Activated naive CD8-positive, alpha-beta T cell (primary cell): ENCODE measurements around the gene NOX1.
"Not testable (repeated sequence)": the region's sequence is repeated elsewhere in the genome, so short reads cannot be mapped to it uniquely, and the experiment has no call there.

ENCODE experiments used
- H3K27ac Mint-ChIP-seq: one replicate; pipeline ENCODE4 v1.8.0; 2021; ENCODE audit warnings: mixed read lengths
- H3K27me3 Mint-ChIP-seq: one replicate; pipeline ENCODE4 v1.8.0; 2021; ENCODE audit warnings: mixed read lengths
- H3K36me3 Mint-ChIP-seq: one replicate; pipeline ENCODE4 v1.8.0; 2021; ENCODE audit warnings: mixed read lengths
- H3K4me1 Mint-ChIP-seq: one replicate; pipeline ENCODE4 v1.8.0; 2021; ENCODE audit warnings: low read depth, mixed read lengths
- H3K4me3 Mint-ChIP-seq: one replicate; pipeline ENCODE4 v1.8.0; 2021; ENCODE audit warnings: mild to moderate bottlenecking, mixed read lengths
- H3K9me3 Mint-ChIP-seq: one replicate; pipeline ENCODE4 v1.8.0; 2021; ENCODE audit warnings: low read depth, mixed read lengths

The NOX1 gene

GRCh38 chrX:100850317-100850716 is 23.8 kb downstream of the NOX1 start:
- no peaks in the 10 kb centered on the region for H3K36me3 Mint-ChIP-seq
- H3K4me3 Mint-ChIP-seq, result no peak overlapping the region
- H3K27ac Mint-ChIP-seq, result no peak overlapping the region
- H3K9me3 Mint-ChIP-seq, result no peaks in the 10 kb centered on the region
- H3K4me1 Mint-ChIP-seq, result no peaks in the 10 kb centered on the region
- H3K27me3 Mint-ChIP-seq, result no peaks in the 10 kb centered on the region

DNA sequence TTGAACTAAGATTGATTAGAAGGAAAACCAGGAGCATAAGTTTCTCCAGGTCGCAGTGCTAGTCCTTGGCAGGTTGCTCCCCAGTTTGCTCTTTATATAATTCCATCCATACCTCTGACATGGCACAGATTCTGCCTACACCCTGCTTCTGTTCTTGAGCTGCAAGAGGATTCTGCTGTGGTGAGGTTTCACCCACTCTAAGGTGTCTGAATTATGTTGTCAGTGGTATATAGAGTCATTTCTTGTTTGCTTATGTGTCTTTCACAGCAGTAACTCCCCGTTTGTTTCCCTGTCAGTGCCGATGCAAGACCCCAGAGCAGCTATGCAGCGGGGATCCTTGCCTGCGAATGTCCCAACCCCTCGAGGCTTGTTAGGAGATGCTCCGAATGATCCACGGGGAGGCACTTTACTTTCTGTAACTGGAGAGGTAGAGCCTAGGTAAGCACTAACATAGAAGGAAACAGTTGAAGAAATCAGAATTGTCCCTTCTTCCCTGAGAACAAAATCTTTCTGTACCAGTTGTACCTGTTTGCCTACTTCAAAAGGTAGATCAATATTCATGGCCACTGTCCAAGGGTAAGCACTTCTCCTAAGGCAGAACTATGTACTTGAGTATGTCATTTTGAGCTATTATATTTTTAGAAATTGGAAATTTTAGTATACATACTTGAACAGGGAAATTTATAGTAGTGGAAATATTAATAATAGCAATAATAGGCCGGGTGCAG is 42.8 kb downstream of the NOX1 start:
- Mint-ChIP-seq H3K27ac (peak overlapping the region; percentile 96), H3K9me3 (no peaks in the 10 kb centered on the region), H3K36me3 (peaks cover 20% of the 10 kb centered on the region), H3K4me1 (peaks cover 28% of the 10 kb centered on the region), H3K27me3 (no peaks in the 10 kb centered on the region), H3K4me3 (no peak overlapping the region)

DNA sequence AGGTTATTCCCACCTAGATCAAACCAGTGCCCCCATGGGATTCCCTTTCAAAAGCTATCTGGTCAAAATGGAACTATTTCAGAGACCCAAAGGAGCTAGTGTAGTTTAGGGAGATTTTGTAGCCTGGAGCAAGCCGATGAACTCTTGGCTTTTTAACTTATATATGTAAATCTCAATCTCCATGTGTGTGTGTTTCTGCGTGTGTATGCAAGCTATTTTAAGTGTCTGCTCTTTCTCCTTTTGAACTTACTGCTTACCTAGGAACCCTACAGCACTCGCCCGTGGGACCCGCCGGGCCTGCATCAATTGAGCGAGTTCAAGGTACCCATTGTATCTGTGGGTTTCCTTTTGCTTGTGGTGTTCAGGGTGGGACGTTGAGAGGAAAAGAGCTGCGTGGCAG is 43.6 kb downstream of the NOX1 start:
- peaks cover 26% of the 10 kb centered on the region for H3K4me1 Mint-ChIP-seq
- H3K36me3 Mint-ChIP-seq, result peaks cover 20% of the 10 kb centered on the region
- H3K27ac Mint-ChIP-seq, result peak overlapping the region; percentile 96
- no peaks in the 10 kb centered on the region for H3K9me3 Mint-ChIP-seq
- peak overlapping the region; percentile 87 for H3K4me3 Mint-ChIP-seq
- no peaks in the 10 kb centered on the region for H3K27me3 Mint-ChIP-seq

- peak overlapping the region; percentile 87 for H3K4me3 Mint-ChIP-seq
- peaks cover 20% of the 10 kb centered on the region for H3K36me3 Mint-ChIP-seq
- peaks cover 26% of the 10 kb centered on the region for H3K4me1 Mint-ChIP-seq
- H3K9me3 Mint-ChIP-seq, result no peaks in the 10 kb centered on the region
- H3K27ac Mint-ChIP-seq, result peak overlapping the region; percentile 96
- H3K27me3 Mint-ChIP-seq, result no peaks in the 10 kb centered on the region
These were observed 44.0 kb downstream of the NOX1 start for GRCh38 chrX:100830143-100830542.

GRCh38 chrX:100829730-100830129 is 44.4 kb downstream of the NOX1 start:
- Mint-ChIP-seq H3K4me3 (peak overlapping the region; percentile 87), H3K27me3 (no peaks in the 10 kb centered on the region), H3K9me3 (no peaks in the 10 kb centered on the region), H3K36me3 (peaks cover 20% of the 10 kb centered on the region), H3K27ac (peak overlapping the region; percentile 96), H3K4me1 (peaks cover 26% of the 10 kb centered on the region)

- Mint-ChIP-seq H3K27me3 (no peaks in the 10 kb centered on the region), H3K4me1 (peaks cover 6% of the 10 kb centered on the region), H3K9me3 (no peaks in the 10 kb centered on the region), H3K27ac (peak within 1 kb of the TSS; percentile 98), H3K36me3 (peaks cover 6% of the 10 kb centered on the region), H3K4me3 (peak within 1 kb of the TSS; percentile 92)
These were observed 54.1 kb downstream of the NOX1 start, which contains the start of gene CSTF2 for GRCh38 chrX:100819837-100820666. TSS of gene CSTF2 (plus strand) at chrX:100820391. CDS start at chrX:100820417, 26 bp downstream.

DNA sequence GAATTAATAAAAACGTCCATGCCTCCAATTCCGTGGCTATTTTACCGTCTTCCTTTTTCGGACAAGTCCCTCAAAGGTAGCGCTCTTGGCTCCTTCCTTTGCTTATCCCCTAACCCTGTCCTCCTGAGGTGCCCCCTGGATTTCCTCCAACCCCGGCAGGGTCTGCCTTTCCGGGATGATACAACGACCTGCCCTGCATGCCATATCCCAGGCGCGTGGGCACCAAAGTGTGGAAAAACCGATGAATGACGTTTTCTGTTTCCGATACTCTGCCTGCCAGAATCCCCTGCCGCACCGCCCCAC is 54.7 kb downstream of the NOX1 start:
- Mint-ChIP-seq H3K36me3 (peaks cover 6% of the 10 kb centered on the region), H3K27me3 (peaks cover 2% of the 10 kb centered on the region), H3K9me3 (no peaks in the 10 kb centered on the region), H3K4me1 (peaks cover 6% of the 10 kb centered on the region), H3K27ac (peak overlapping the region; percentile 98), H3K4me3 (peak overlapping the region; percentile 92)

DNA sequence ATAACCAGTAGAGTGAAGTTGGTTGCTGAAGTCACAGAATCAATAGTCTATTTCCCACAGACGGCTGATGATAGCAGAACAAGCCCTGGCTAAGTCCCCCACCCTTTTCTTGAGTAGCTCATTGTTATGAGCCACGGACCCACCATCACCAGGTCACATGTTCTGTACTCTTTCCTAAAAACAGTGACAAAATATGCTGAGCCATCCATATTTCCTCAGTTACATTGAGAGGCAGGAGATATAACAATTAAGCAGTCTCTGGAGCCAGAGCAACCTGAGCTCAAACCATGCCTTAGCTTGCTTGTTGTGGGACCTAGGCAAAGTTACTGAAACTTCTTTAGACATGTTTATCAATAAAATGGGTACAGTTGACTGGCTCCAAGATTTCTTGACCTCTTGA is 56.8 kb downstream of the NOX1 start:
- no peak overlapping the region for H3K27ac Mint-ChIP-seq
- H3K36me3 Mint-ChIP-seq, result peaks cover 3% of the 10 kb centered on the region
- peaks cover 6% of the 10 kb centered on the region for H3K4me1 Mint-ChIP-seq
- H3K27me3 Mint-ChIP-seq, result peaks cover 2% of the 10 kb centered on the region
- no peaks in the 10 kb centered on the region for H3K9me3 Mint-ChIP-seq
- H3K4me3 Mint-ChIP-seq, result no peak overlapping the region

- Mint-ChIP-seq H3K4me1 (no peaks in the 10 kb centered on the region), H3K27me3 (peaks cover 8% of the 10 kb centered on the region), H3K27ac (no peak overlapping the region), H3K9me3 (no peaks in the 10 kb centered on the region), H3K36me3 (peaks cover 3% of the 10 kb centered on the region), H3K4me3 (no peak overlapping the region)
These were observed 61.7 kb downstream of the NOX1 start for GRCh38 chrX:100812216-100813158.

GRCh38 chrX:100808265-100808664 is 65.9 kb downstream of the NOX1 start:
- H3K4me1 Mint-ChIP-seq, H3K9me3 Mint-ChIP-seq, H3K36me3 Mint-ChIP-seq, H3K27ac Mint-ChIP-seq, H3K27me3 Mint-ChIP-seq, H3K4me3 Mint-ChIP-seq: not testable (repeated sequence)

DNA sequence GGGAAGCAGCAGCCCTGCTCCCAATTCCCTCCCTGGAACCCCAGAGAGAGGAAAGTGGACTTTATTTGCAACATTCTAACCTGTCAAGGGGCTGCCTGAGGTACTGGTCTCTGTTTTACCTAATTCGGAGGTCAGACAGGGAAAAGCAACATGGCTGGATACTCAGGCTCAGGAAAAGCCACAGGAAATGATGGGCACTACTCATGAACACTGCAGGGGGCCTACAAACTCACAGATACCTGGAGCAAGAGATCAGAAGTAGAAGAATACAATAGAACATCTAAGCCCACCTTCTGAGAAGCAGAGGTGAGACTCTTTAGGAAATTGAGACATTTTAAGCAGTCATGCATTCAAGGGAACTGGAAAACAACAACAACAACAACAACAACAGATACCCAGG is 69.4 kb downstream of the NOX1 start:
- Mint-ChIP-seq H3K4me1 (no peaks in the 10 kb centered on the region), H3K9me3 (no peaks in the 10 kb centered on the region), H3K27me3 (peaks cover 3% of the 10 kb centered on the region), H3K36me3 (peaks cover 2% of the 10 kb centered on the region), H3K27ac (no peak overlapping the region), H3K4me3 (no peak overlapping the region)

DNA sequence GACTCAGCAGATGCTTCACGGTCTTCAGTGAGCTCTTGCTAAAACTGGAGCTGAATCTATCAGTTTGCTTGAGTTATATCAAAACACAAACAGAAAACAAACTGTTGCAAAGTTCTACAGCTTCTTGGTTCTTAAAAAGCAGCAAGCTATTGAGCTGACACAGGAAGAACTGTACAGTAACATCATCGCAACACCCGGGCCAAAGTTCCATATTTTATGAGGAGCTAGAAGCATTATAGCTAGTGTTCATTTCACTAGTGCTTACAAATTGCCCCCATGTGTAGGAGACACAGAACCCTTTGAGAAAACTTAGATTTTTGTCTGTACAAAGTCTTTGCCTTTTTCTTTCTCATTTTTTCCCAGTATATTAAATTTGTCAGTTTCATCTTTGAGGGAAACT is 71.3 kb downstream of the NOX1 start:
- H3K36me3 Mint-ChIP-seq, result peaks cover 2% of the 10 kb centered on the region
- H3K9me3 Mint-ChIP-seq, result no peaks in the 10 kb centered on the region
- no peak overlapping the region for H3K27ac Mint-ChIP-seq
- no peaks in the 10 kb centered on the region for H3K4me1 Mint-ChIP-seq
- H3K27me3 Mint-ChIP-seq, result no peaks in the 10 kb centered on the region
- H3K4me3 Mint-ChIP-seq, result no peak overlapping the region

DNA sequence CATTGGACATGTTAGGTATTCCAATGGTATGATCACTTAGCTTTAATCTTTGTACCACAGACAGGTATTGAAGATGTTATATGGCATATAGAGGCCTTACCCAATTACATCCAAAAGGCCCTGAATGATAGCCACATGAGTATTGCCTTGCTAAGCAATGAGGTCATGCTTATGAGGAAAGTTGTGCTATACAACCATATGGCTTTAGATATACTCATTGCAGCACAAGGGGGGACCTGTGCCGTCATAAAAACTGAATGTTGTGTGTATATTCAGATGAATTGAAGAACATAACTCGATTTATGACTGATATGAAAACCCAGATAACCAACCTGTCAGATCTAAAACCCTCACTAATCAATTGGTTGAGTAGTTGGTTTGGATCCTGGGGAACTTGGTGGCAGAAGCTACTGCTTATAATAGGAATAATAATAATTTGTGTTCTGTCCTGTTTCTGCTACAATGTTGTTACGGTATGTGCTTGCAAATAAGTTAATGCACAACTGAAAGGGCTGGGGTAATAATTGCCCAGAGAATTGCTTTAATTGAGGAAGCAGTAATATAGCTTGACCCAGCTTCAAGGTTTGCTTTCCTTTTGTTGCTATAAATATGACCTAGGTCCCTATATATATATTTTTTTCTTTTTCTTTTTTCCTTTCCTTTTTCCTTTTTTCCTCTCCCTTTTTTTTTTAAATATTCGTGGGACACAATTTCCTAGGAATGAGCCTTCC is 75.5 kb downstream of the NOX1 start:
- Mint-ChIP-seq H3K4me3 (no peak overlapping the region), H3K27me3 (no peaks in the 10 kb centered on the region), H3K9me3 (no peaks in the 10 kb centered on the region), H3K36me3 (no peaks in the 10 kb centered on the region), H3K4me1 (no peaks in the 10 kb centered on the region), H3K27ac (no peak overlapping the region)

DNA sequence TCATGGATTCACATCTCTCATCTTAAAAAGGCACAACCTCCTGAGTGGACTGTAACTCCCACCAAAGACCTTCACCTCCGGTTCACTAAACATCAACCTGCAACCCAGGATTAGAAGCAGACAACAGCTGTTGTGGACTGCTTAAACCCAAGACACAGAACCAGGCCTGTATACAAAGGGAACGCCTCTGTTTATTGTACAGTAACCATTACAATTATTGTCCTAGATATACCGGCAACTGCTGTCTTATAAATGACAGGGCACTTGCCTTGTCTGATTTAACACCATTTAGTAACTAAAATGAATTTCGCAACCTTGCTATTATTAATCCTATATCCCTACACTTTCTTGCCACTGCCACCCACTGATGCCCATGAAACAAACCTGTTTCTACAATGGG is 76.8 kb downstream of the NOX1 start:
- Mint-ChIP-seq H3K4me1 (no peaks in the 10 kb centered on the region), H3K4me3 (no peak overlapping the region), H3K27ac (no peak overlapping the region), H3K27me3 (no peaks in the 10 kb centered on the region), H3K9me3 (no peaks in the 10 kb centered on the region), H3K36me3 (no peaks in the 10 kb centered on the region)
